Lung (tissue), 12 donors: ENCODE measurements around the gene DMWD. TPM values are rescaled to one million over a fixed set of nuclear protein-coding genes. Genes with fewer than 3 reads are reported as not detected.

Experiments used
- ATAC-seq: fragments of 200-7000 bp; cut with Tn5 transposase; one replicate; pipeline ENCODE4 v1.9.1; 2020; ENCODE audit warnings: moderate number of reproducible peaks; ENCODE audit not compliant: insufficient read depth, low FRiP score
- DNase-seq, 3 donors: peaks; one replicate each; pipeline ENCODE4 v3.0.0-alpha.2; 2013 to 2017
- H3K27ac ChIP-seq, 2 donors: one replicate each; pipeline ENCODE4 v1.5.1; 2013; ENCODE audit warnings: mild to moderate bottlenecking in 2 of 2, moderate library complexity in 2 of 2, control low read depth in 1 of 2, inconsistent platforms in 1 of 2, low read depth in 1 of 2, low read length in 1 of 2
- H3K27me3 ChIP-seq, 3 donors: one replicate each; pipeline ENCODE4 v1.5.1; 2013; ENCODE audit warnings: low read length in 2 of 3; ENCODE audit not compliant: control insufficient read depth in 3 of 3, insufficient read depth in 3 of 3
- H3K36me3 ChIP-seq, 4 donors: one replicate each; pipeline ENCODE4 v1.5.1; 2013; ENCODE audit warnings: low read length in 4 of 4, mild to moderate bottlenecking in 1 of 4, moderate library complexity in 1 of 4; ENCODE audit not compliant: control insufficient read depth in 4 of 4, insufficient read depth in 4 of 4
- H3K4me1 ChIP-seq, 5 donors: one replicate each; pipeline ENCODE4 v1.5.1; 2013; ENCODE audit warnings: low read length in 5 of 5, mild to moderate bottlenecking in 2 of 5, moderate library complexity in 1 of 5; ENCODE audit not compliant: control insufficient read depth in 5 of 5, insufficient read depth in 5 of 5
- H3K4me3 ChIP-seq: one replicate; pipeline ENCODE4 v1.5.1; 2013; ENCODE audit warnings: mild to moderate bottlenecking, control low read depth, moderate library complexity
- H3K9ac ChIP-seq, 2 donors: one replicate each; pipeline ENCODE4 v1.5.1; 2013; ENCODE audit warnings: low read length in 2 of 2, control low read depth in 1 of 2; ENCODE audit not compliant: insufficient read depth in 1 of 2
- H3K9me3 ChIP-seq, 4 donors: one replicate each; pipeline ENCODE4 v1.5.1; 2013; ENCODE audit warnings: low read length in 3 of 4, mild to moderate bottlenecking in 1 of 4, moderate library complexity in 1 of 4; ENCODE audit not compliant: control insufficient read depth in 4 of 4, insufficient read depth in 3 of 4
- CTCF ChIP-seq: IDR thresholded peaks from 2 replicates; pipeline ENCODE4 v1.5.1; 2012; ENCODE audit warnings: mild to moderate bottlenecking; ENCODE audit errors: control extremely low read depth, extremely low read depth
- WGBS, 2 donors: extraction: QIAGEN DNeasy Blood & Tissue Kit; methylation state at CpG; one replicate each; pipeline ENCODE4 v1.1.7; 2013; 5-methylcytosine and 5-hydroxymethylcytosine counted together
- polyA plus RNA-seq, 2 donors: library from polyadenylated mRNA; stranded (reverse); fragments of 200-250 nt; gene quantifications; one replicate each; pipeline ENCODE4 v1.2.1, GENCODE V29; 2013
- total RNA-seq, 2 donors: library from RNA; depleted of rRNA in 1 of 2; stranded (reverse); fragments of >200 nt in 1 of 2; gene quantifications; one replicate each; pipeline ENCODE4 v1.2.1, GENCODE V29; 2014 to 2021
- donor health status: control.
- donor health status: control.
- donor health status: Bipolar disorder and iron deficiency.
- donor health status: healthy.
- donor health status: DM: yes; HTN: yes; CAD: no.

DMWD gene
- total and polyA plus RNA-seq, 4 donors, result 21.2 to 58.2 (median 26.9) TPM

- no peak for TF ChIP-seq CTCF
- H3K27ac ChIP-seq, result no peak overlapping the region
- no peaks in the 10 kb centered on the region for H3K27me3 ChIP-seq
- DNase-seq, result no peak
- H3K4me1 ChIP-seq, result no peaks in the 10 kb centered on the region
- 60 to 75% methylated on average over 10 of the region's 10 CpGs for WGBS, 2 donors
- H3K9ac ChIP-seq, result no peak overlapping the region
- H3K36me3 ChIP-seq, result no peaks in the 10 kb centered on the region
- ATAC-seq, result no peak
- H3K4me3 ChIP-seq, result no peak overlapping the region
- no peaks in the 10 kb centered on the region for H3K9me3 ChIP-seq
Observed at GRCh38 chr19:45739498-45740439, 52.9 kb downstream of the DMWD start.

GRCh38 chr19:45733160-45733810 is 59.4 kb downstream of the DMWD start, which contains the start of gene MEIOSIN:
MEIOSIN (plus strand) TSS chr19:45733439; CDS start chr19:45735377, 1,938 bp downstream.
- no peak for ATAC-seq
- TF ChIP-seq CTCF, result no peak
- no peaks in the 10 kb centered on the region for H3K36me3 ChIP-seq
- no peak within 1 kb of the TSS for H3K4me3 ChIP-seq
- DNase-seq, result no peak
- no peak within 1 kb of the TSS for H3K9ac ChIP-seq
- H3K27me3 ChIP-seq, result no peaks in the 10 kb centered on the region
- no peak within 1 kb of the TSS for H3K27ac ChIP-seq
- H3K4me1 ChIP-seq, result peaks cover 0 to 11% (median 0%) of the 10 kb centered on the region in 5 donors
- 92 to 95% methylated on average over 59 of the region's 59 CpGs for WGBS, 2 donors
- H3K9me3 ChIP-seq, result no peaks in the 10 kb centered on the region

Other genes with a start within 250 kb of the DMWD start
- gene OPA3, start 208.0 kb downstream of the DMWD start, total RNA-seq, result 10 to 100 TPM in 1 of 2 donors, 1 to 10 TPM in 1; 3.5 to 13.6 TPM
- gene OPA3, start 208.0 kb downstream of the DMWD start, polyA plus RNA-seq, result 1 to 10 TPM; 5.5 to 9.9 TPM
- gene GPR4, start 190.6 kb downstream of the DMWD start, total RNA-seq, result 10 to 100 TPM in 1 of 2 donors, 1 to 10 TPM in 1; 1.3 to 11.0 TPM
- gene GPR4, start 190.6 kb downstream of the DMWD start, polyA plus RNA-seq, result 10 to 100 TPM; 12.6 to 12.8 TPM
- gene EML2, start 153.4 kb downstream of the DMWD start, total RNA-seq, result 10 to 100 TPM; 31.9 to 74.5 TPM
- 10 to 100 TPM; 32.5 to 47.7 TPM for gene EML2, start 153.4 kb downstream of the DMWD start, polyA plus RNA-seq
- 10 to 100 TPM in 1 of 2 donors, 1 to 10 TPM in 1; 4.7 to 14.9 TPM for gene GIPR, start 124.6 kb downstream of the DMWD start, total RNA-seq
- 1 to 10 TPM; 2.2 to 6.4 TPM for gene GIPR, start 124.6 kb downstream of the DMWD start, polyA plus RNA-seq
- gene SNRPD2, start 100.9 kb downstream of the DMWD start, total RNA-seq, result 100 to 1,000 TPM; 151 to 319 TPM
- gene SNRPD2, start 100.9 kb downstream of the DMWD start, polyA plus RNA-seq, result 100 to 1,000 TPM; 354 to 410 TPM
- gene QPCTL, start 100.2 kb downstream of the DMWD start, total RNA-seq, result 10 to 100 TPM in 1 of 2 donors, 1 to 10 TPM in 1; 6.3 to 12.2 TPM
- gene QPCTL, start 100.2 kb downstream of the DMWD start, polyA plus RNA-seq, result 10 to 100 TPM in 1 of 2 donors, 1 to 10 TPM in 1; 6.7 to 13.3 TPM
- gene FBXO46, start 61.9 kb downstream of the DMWD start, total RNA-seq, result 10 to 100 TPM; 11.2 to 19.0 TPM
- gene FBXO46, start 61.9 kb downstream of the DMWD start, polyA plus RNA-seq, result 1 to 10 TPM; 7.6 to 8.3 TPM
- gene MEIOSIN, start 59.4 kb downstream of the DMWD start, total RNA-seq, result not detected
- not detected for gene MEIOSIN, start 59.4 kb downstream of the DMWD start, polyA plus RNA-seq
- 10 to 100 TPM; 13.5 to 17.4 TPM for gene SIX5, start 23.6 kb downstream of the DMWD start, total RNA-seq
- gene SIX5, start 23.6 kb downstream of the DMWD start, polyA plus RNA-seq, result 10 to 100 TPM; 11.7 to 12.7 TPM
- gene DMPK, start 10.4 kb downstream of the DMWD start, total RNA-seq, result 10 to 100 TPM; 32.4 to 70.4 TPM
- 10 to 100 TPM; 35.0 to 45.7 TPM for gene DMPK, start 10.4 kb downstream of the DMWD start, polyA plus RNA-seq
- gene RSPH6A, start 22.5 kb upstream of the DMWD start, total RNA-seq, result under 1 TPM in 1 of 2 donors, not detected in 1; 0.34 TPM
- gene RSPH6A, start 22.5 kb upstream of the DMWD start, polyA plus RNA-seq, result under 1 TPM in 1 of 2 donors, not detected in 1; 0.06 TPM
- gene SYMPK, start 70.3 kb upstream of the DMWD start, total RNA-seq, result 10 to 100 TPM; 47.5 to 82.1 TPM
- 100 to 1,000 TPM in 1 of 2 donors, 10 to 100 TPM in 1; 40.3 to 125 TPM for gene SYMPK, start 70.3 kb upstream of the DMWD start, polyA plus RNA-seq
- under 1 TPM; 0.43 to 0.49 TPM for gene FOXA3, start 71.5 kb upstream of the DMWD start, total RNA-seq
- gene FOXA3, start 71.5 kb upstream of the DMWD start, polyA plus RNA-seq, result under 1 TPM; 0.53 to 0.68 TPM
- gene IRF2BP1, start 93.3 kb upstream of the DMWD start, total RNA-seq, result 10 to 100 TPM; 21.8 to 24.3 TPM
- 10 to 100 TPM; 10.9 to 16.5 TPM for gene IRF2BP1, start 93.3 kb upstream of the DMWD start, polyA plus RNA-seq
- 1 to 10 TPM; 2.9 to 6.7 TPM for gene MYPOP, start 109.8 kb upstream of the DMWD start, total RNA-seq
- gene MYPOP, start 109.8 kb upstream of the DMWD start, polyA plus RNA-seq, result 1 to 10 TPM; 3.8 to 5.3 TPM
- gene NANOS2, start 121.9 kb upstream of the DMWD start, total RNA-seq, result not detected
- not detected for gene NANOS2, start 121.9 kb upstream of the DMWD start, polyA plus RNA-seq
- gene NOVA2, start 181.0 kb upstream of the DMWD start, total RNA-seq, result 10 to 100 TPM in 1 of 2 donors, 1 to 10 TPM in 1; 2.9 to 11.6 TPM
- gene NOVA2, start 181.0 kb upstream of the DMWD start, polyA plus RNA-seq, result 1 to 10 TPM; 2.3 to 6.7 TPM
- 10 to 100 TPM in 1 of 2 donors, 1 to 10 TPM in 1; 7.8 to 21.0 TPM for gene CCDC61, start 202.6 kb upstream of the DMWD start, total RNA-seq
- gene CCDC61, start 202.6 kb upstream of the DMWD start, polyA plus RNA-seq, result 10 to 100 TPM in 1 of 2 donors, 1 to 10 TPM in 1; 9.4 to 12.5 TPM
- gene PGLYRP1, start 230.2 kb upstream of the DMWD start, total RNA-seq, result 1 to 10 TPM; 1.1 to 1.3 TPM
- 10 to 100 TPM in 1 of 2 donors, 1 to 10 TPM in 1; 1.0 to 21.7 TPM for gene PGLYRP1, start 230.2 kb upstream of the DMWD start, polyA plus RNA-seq
- gene IGFL4, start 248.2 kb upstream of the DMWD start, total RNA-seq, result not detected
- not detected for gene IGFL4, start 248.2 kb upstream of the DMWD start, polyA plus RNA-seq